GM10266 (cell line): ENCODE measurements around the gene SPEM2.
"Not testable (repeated sequence)": the region's sequence is repeated elsewhere in the genome, so short reads cannot be mapped to it uniquely, and the experiment has no call there.

Experiments
- DNase-seq: peaks from one replicate; pipeline ENCODE4 v3.0.0; 2012; ENCODE audit errors: extremely low spot score
- TF ChIP-seq, protein P1 (sequence below): IDR thresholded peaks from 2 replicates; pipeline ENCODE4 v1.5.1; 2012; ENCODE audit warnings: mild to moderate bottlenecking, low read depth; ENCODE audit not compliant: control insufficient read depth, insufficient read depth; ENCODE audit errors: missing control alignments

Gene SPEM2

GRCh38 chr17:7465597-7466275, 40.3 kb downstream of the SPEM2 start:
- TF ChIP-seq, protein P1, sequence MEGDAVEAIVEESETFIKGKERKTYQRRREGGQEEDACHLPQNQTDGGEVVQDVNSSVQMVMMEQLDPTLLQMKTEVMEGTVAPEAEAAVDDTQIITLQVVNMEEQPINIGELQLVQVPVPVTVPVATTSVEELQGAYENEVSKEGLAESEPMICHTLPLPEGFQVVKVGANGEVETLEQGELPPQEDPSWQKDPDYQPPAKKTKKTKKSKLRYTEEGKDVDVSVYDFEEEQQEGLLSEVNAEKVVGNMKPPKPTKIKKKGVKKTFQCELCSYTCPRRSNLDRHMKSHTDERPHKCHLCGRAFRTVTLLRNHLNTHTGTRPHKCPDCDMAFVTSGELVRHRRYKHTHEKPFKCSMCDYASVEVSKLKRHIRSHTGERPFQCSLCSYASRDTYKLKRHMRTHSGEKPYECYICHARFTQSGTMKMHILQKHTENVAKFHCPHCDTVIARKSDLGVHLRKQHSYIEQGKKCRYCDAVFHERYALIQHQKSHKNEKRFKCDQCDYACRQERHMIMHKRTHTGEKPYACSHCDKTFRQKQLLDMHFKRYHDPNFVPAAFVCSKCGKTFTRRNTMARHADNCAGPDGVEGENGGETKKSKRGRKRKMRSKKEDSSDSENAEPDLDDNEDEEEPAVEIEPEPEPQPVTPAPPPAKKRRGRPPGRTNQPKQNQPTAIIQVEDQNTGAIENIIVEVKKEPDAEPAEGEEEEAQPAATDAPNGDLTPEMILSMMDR = no peak
- DNase-seq = no peak

DNA sequence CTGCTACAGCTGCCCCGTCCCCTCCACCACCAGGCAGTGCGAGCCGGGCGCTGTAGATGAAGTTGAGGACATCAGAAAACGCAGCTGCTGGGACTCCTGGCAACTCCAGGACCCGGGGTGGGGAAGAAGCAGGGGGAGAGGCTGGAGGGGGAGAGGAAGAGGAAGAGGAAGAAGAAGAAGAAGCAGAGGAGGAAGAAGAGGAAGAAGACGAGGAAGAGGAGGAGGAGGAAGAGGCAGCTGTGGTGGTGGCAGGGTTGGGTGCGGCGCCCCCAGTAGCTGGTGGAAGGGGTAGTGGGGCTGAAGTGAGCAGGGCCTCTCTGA, 40.9 kb downstream of the SPEM2 start:
- DNase-seq = no peak
- TF ChIP-seq, protein P1 = no peak

DNA sequence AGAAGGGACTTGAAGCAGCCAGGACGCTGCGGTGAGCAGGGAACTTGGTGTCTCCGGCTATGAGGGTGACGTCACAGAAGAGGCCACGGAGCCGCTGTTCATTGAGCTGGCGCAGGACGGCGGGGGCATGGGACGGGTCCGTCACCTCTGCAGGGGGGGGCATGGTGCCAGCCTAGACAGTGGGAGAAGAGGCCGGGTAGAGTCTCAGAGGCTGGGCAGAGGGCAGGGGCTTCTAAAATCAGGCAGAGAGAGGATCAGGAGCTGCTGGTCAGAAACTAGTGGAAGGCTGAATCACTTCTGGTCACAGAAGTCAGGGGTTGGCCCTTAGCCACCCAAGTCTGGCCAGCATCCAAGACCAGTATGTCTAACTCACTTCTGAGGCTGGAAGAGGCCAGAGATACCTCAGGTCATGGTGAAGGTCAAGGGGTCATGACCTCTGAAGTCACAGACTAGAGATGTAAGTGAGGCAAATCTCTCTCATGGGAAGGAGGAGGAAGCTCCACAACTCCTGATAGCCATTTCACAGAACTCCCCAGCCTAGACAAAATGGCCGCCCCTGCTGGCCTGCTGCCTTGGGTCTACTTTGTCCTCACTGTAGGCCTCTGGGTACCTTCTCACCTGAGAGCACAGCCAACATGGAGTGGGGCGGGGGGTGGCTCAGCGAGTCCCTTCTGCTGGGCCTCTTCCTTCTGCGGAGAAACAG, 41.4 kb downstream of the SPEM2 start:
- TF ChIP-seq, protein P1 = no peak
- DNase-seq = no peak

- TF ChIP-seq, protein P1 = no peak
- no peak for DNase-seq
These were observed 42.1 kb downstream of the SPEM2 start for GRCh38 chr17:7467498-7467897.

DNA sequence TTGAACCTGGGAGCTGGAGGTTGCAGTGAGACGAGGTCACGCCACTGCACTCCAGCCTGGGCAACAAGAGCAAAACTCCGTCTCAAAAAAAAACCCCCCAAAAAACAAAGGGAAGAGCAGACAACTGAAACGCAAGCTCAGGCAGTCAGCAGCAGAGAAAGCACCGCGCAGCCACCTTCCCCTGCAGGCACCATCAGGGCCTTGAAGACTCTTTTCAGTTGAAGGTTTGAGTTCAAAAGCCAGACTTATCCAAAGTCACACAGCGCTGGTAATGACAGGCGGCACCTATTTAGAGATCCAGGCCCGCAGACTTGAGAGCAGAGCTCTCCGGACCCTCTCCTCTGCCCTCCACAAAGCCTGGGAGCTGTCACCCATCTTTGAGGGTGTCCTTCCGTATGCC, 42.9 kb downstream of the SPEM2 start:
- TF ChIP-seq, protein P1 = no peak
- no peak for DNase-seq

DNA sequence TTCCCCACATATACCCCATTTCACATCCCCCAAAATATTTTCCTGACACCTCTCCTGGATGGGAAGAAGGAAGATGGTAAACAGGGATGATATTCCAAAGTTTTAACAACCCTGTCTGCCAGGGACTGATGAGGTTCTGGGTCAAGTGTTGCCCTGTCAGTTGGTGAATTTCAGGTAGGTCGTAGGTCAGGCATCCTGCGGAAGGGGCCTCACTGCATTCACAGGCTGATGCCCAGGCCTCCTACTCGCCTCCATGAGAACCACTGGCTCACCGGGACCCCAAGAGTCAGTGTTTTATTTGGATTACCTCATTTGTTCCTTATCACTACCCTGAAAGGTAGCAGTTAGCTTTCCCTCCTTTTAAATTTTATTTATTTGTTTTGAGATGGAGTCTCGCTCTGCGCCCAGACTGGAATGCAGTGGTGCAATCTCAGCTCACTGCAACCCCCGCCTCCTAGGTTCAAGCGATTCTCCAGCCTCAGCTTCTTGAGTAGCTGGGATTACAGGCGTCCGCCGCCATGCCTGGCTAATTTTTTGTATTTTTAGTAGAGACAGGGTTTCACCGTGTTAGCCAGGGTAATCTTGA, 43.5 kb downstream of the SPEM2 start:
- no peak for DNase-seq
- TF ChIP-seq, protein P1 = no peak

DNA sequence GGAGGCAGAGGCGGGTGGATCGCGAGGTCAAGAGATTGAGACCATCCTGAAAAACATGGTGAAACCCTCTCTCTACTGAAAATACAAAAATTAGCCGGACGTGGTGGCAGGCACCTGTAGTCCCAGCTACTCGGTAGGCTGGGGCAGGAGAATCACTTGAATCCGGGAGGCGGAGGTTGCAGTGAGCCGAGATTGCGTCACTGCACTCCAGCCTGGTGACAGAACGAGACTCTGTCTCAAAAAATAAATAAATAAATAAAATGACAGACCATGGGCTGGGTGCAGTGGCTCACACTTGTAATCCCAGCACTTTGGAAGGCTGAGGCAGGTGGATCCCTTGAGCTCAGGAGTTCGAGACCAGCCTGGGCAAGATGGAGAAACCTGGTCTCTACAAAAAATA, 44.4 kb downstream of the SPEM2 start:
- DNase-seq = not testable (repeated sequence)

GRCh38 chr17:7470457-7470973, 45.1 kb downstream of the SPEM2 start:
- not testable (repeated sequence) for DNase-seq
